ENCODE measurements around the gene DLGAP1. TPM values are rescaled to one million over a fixed set of nuclear protein-coding genes. Genes with fewer than 3 reads are reported as not detected.

Gene DLGAP1
- total RNA-seq, 4 donors from 2014 or later: 2.0 to 4.7 (median 2.1) TPM; not detected in 1

DNA sequence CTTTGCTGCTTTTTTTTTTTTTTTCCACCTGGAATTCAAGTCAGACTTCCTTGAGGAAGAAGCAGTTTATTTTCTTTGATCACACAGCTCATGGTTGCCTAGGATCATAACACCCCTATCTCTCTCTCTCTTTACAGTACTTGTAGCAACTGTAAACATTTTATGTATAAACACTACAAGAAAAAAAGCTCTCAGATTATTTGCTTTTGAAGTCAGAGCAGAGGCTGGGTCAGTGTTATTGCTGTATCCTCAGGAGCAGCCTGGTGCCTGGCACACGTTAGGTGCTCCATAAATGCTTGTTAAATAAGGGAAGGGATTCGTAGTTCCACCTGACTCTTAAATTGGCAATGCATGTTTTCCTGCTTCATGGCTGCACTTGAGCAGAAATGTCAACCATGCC lies 783.9 kb downstream of the DLGAP1 start:
- H3K36me3 ChIP-seq: no peaks in the 10 kb centered on the region
- peaks cover under 1% of the 10 kb centered on the region for H3K4me1 ChIP-seq
- H3K27me3 ChIP-seq: no peaks in the 10 kb centered on the region
- 47% methylated on average over 2 of the region's 2 CpGs for WGBS
- TF ChIP-seq CTCF (IDR thresholded peaks at IDR 0.05) (no peak), POLR2AphosphoS5 (IDR thresholded peaks at IDR 0.05) (no peak), EP300 (IDR thresholded peaks at IDR 0.05) (no peak), POLR2A (IDR thresholded peaks at IDR 0.05) (no peak)
- no peak for DNase-seq (ENCODE audit: low spot score in 2 of 2)
- H3K9me3 ChIP-seq: no peaks in the 10 kb centered on the region
- no peak overlapping the region for H3K4me3 ChIP-seq
- no peak overlapping the region for H3K27ac ChIP-seq

DNA sequence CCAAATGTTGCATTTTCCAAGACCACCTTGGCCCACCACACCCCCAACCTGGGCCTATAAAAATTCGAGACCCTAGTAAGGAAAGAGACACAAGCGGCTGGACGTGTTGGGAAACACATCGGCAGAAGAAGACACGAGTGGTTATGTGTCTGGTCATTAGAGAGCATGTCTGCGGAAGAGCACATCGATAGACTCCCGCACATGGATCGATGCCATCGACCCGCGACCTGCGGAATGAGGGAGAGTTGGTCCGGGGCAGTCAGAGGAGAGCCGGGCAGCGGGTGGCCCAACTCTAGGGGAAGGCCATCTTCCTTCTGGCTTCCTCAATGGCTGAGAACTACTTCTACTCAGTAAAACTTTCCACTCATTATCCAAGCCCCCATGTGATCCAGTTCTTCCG lies 785.7 kb downstream of the DLGAP1 start:
- no peak overlapping the region for H3K4me3 ChIP-seq
- WGBS: 96% methylated on average over 17 of the region's 17 CpGs
- peaks cover 15% of the 10 kb centered on the region for H3K4me1 ChIP-seq
- no peaks in the 10 kb centered on the region for H3K36me3 ChIP-seq
- H3K9me3 ChIP-seq: no peaks in the 10 kb centered on the region
- DNase-seq (ENCODE audit: low spot score in 2 of 2): no peak
- no peak overlapping the region for H3K27ac ChIP-seq
- TF ChIP-seq CTCF (IDR thresholded peaks at IDR 0.05) (no peak), EP300 (IDR thresholded peaks at IDR 0.05) (no peak), POLR2A (IDR thresholded peaks at IDR 0.05) (no peak), POLR2AphosphoS5 (IDR thresholded peaks at IDR 0.05) (no peak)
- H3K27me3 ChIP-seq: no peaks in the 10 kb centered on the region

- Histone ChIP-seq H3K9me3 (no peaks in the 10 kb centered on the region), H3K36me3 (no peaks in the 10 kb centered on the region), H3K4me1 (peaks cover 15% of the 10 kb centered on the region), H3K27ac (no peak overlapping the region), H3K27me3 (no peaks in the 10 kb centered on the region), H3K4me3 (no peak overlapping the region)
- no peak for DNase-seq (ENCODE audit: low spot score in 2 of 2)
- TF ChIP-seq POLR2A (IDR thresholded peaks at IDR 0.05): no peak
- TF ChIP-seq CTCF (IDR thresholded peaks at IDR 0.05): no peak
- no peak for TF ChIP-seq EP300 (IDR thresholded peaks at IDR 0.05)
- TF ChIP-seq POLR2AphosphoS5 (IDR thresholded peaks at IDR 0.05): no peak
- WGBS: 71% methylated on average over 8 of the region's 8 CpGs
Measured at GRCh38 chr18:3667255-3668137, 787.6 kb downstream of the DLGAP1 start.

GRCh38 chr18:3666526-3667254 lies 788.4 kb downstream of the DLGAP1 start:
- H3K27me3 ChIP-seq: no peaks in the 10 kb centered on the region
- no peaks in the 10 kb centered on the region for H3K36me3 ChIP-seq
- DNase-seq (ENCODE audit: low spot score in 2 of 2): no peak
- peak overlapping the region; percentile 37 for H3K4me3 ChIP-seq
- no peak overlapping the region for H3K27ac ChIP-seq
- whole genome bisulfite sequencing: 90% methylated on average over 5 of the region's 5 CpGs
- no peaks in the 10 kb centered on the region for H3K9me3 ChIP-seq
- H3K4me1 ChIP-seq: peaks cover 15% of the 10 kb centered on the region
- TF ChIP-seq CTCF (IDR thresholded peaks at IDR 0.05) (no peak), EP300 (IDR thresholded peaks at IDR 0.05) (no peak), POLR2A (IDR thresholded peaks at IDR 0.05) (no peak), POLR2AphosphoS5 (IDR thresholded peaks at IDR 0.05) (no peak)
